Endothelial cell of umbilical vein (primary cell): ENCODE data around the gene PHACTR2. TPM values are rescaled to one million over a fixed set of nuclear protein-coding genes. Genes with fewer than 3 reads are reported as not detected.

Experiments
- BruUV-seq: library from RNA; stranded (reverse); fragments of 400-500 nt; replicated peaks from 2 replicates; lab custom pipeline; 2021; lab: Mats Ljungman, UMichigan
- CTCF ChIA-PET: fragments of 300-600, 350-600 bp; sonication (Branson Sonifier 250); formaldehyde crosslinking; loops from one replicate; lab custom pipeline; 2021; ENCODE audit warnings: antibody characterized with exemption, inconsistent platforms; lab: Charles Lee
- POLR2A ChIA-PET: fragments of 300-600, 350-600 bp; sonication (Branson Sonifier 250); formaldehyde crosslinking; loops from one replicate; lab custom pipeline; 2021; ENCODE audit warnings: antibody characterized with exemption, inconsistent platforms; lab: Charles Lee
- DNase-seq: peaks from one replicate; pipeline ENCODE4 v3.0.0-alpha.2; 2011; ENCODE audit warnings: low read depth, low spot score
- FAIRE-seq: peaks from 2 replicates; lab custom pipeline; 2011; peaks lifted over from hg19 to GRCh38; lab: Jason Lieb, UNC
- H2AFZ ChIP-seq: 2 replicates; pipeline ENCODE4 v1.6.0; 2012; ENCODE audit warnings: low read depth, low read length, control low read depth, inconsistent platforms
- H3K27ac ChIP-seq: 2 replicates; pipeline ENCODE4 v1.5.1; 2011; ENCODE audit warnings: low read depth, mild to moderate bottlenecking, control low read depth, low read length, moderate library complexity; ENCODE audit not compliant: insufficient read depth
- H3K27me3 ChIP-seq, 2 experiments: 2 replicates each; pipeline versions ENCODE4 v1.6.0 to v1.6.1; 2011; ENCODE audit warnings: low read length in 2 of 2, mixed read lengths in 1 of 2; ENCODE audit not compliant: control insufficient read depth in 2 of 2, insufficient read depth in 2 of 2
- H3K36me3 ChIP-seq, 2 experiments: 2 replicates in 1 of 2; 3 replicates in 1 of 2; pipeline ENCODE4 v1.5.1; 2011; ENCODE audit warnings: low read length in 2 of 2, mild to moderate bottlenecking in 1 of 2, moderate library complexity in 1 of 2; ENCODE audit not compliant: control insufficient read depth in 2 of 2, insufficient read depth in 2 of 2; ENCODE audit errors: extremely low read depth in 1 of 2
- H3K4me1 ChIP-seq: 3 replicates; pipeline ENCODE4 v1.5.1; 2011; ENCODE audit warnings: mild to moderate bottlenecking, low read length; ENCODE audit not compliant: control insufficient read depth, insufficient read depth; ENCODE audit errors: extremely low read depth
- H3K4me2 ChIP-seq: 2 replicates; pipeline ENCODE4 v1.6.1; 2011; ENCODE audit warnings: low read length, control low read depth, mixed read lengths; ENCODE audit not compliant: insufficient read depth
- H3K4me3 ChIP-seq, 3 experiments: fragments of 200-600 bp in 1 of 3; sonication (generic), shearing (Covaris generic) in 1 of 3; replicated peaks in 1 of 3; 2 replicates each; pipeline ENCODE4 v1.5.1; 2011 to 2016; ENCODE audit warnings: control low read depth in 3 of 3, low read length in 3 of 3, mild to moderate bottlenecking in 2 of 3, inconsistent platforms in 1 of 3, low read depth in 1 of 3, moderate library complexity in 1 of 3; ENCODE audit not compliant: insufficient read depth in 1 of 3
- H3K79me2 ChIP-seq: 2 replicates; pipeline ENCODE4 v1.6.0; 2012; ENCODE audit warnings: low read length, inconsistent platforms; ENCODE audit not compliant: control insufficient read depth, insufficient read depth
- H3K9ac ChIP-seq: replicated peaks from 2 replicates; pipeline ENCODE3; 2011; ENCODE audit warnings: low read length, control low read depth; ENCODE audit not compliant: insufficient read depth; ENCODE audit errors: extremely low read depth
- H3K9me1 ChIP-seq: replicated peaks from 3 replicates; pipeline ENCODE4 v1.6.0; 2011; ENCODE audit warnings: mild to moderate bottlenecking, low read length; ENCODE audit not compliant: control insufficient read depth, insufficient read depth; ENCODE audit errors: extremely low read depth
- H3K9me3 ChIP-seq: replicated peaks from 2 replicates; pipeline ENCODE4 v1.5.1; 2012; ENCODE audit warnings: low read length, inconsistent platforms; ENCODE audit not compliant: control insufficient read depth, insufficient read depth
- H4K20me1 ChIP-seq: replicated peaks from 2 replicates; pipeline ENCODE3; 2011; ENCODE audit warnings: mild to moderate bottlenecking, low read length; ENCODE audit not compliant: control insufficient read depth, insufficient read depth; ENCODE audit errors: extremely low read depth
- CTCF ChIP-seq, 2 donors: IDR thresholded peaks; 1 replicate in 1 of 2; 2 replicates in 1 of 2; pipeline ENCODE4 v1.5.1; 2011; ENCODE audit warnings: low read length in 2 of 2, mild to moderate bottlenecking in 2 of 2, moderate library complexity in 2 of 2, control low read depth in 1 of 2, inconsistent platforms in 1 of 2, low read depth in 1 of 2; ENCODE audit not compliant: insufficient read depth in 1 of 2; ENCODE audit errors: extremely low read depth in 1 of 2
- EZH2 ChIP-seq: IDR thresholded peaks from 2 replicates; pipeline ENCODE4 v1.6.1; 2012; ENCODE audit warnings: borderline replicate concordance, low read depth, mild to moderate bottlenecking, moderate library complexity, low read length, inconsistent platforms; ENCODE audit not compliant: severe bottlenecking
- FOS ChIP-seq: IDR thresholded peaks from 2 replicates; pipeline ENCODE4 v1.6.1; 2011; ENCODE audit warnings: mild to moderate bottlenecking, low read length, moderate library complexity, borderline replicate concordance; ENCODE audit not compliant: insufficient read depth
- GATA2 ChIP-seq: IDR thresholded peaks from 2 replicates; pipeline ENCODE4 v1.7.0; 2011; ENCODE audit warnings: low read depth, mild to moderate bottlenecking, moderate library complexity, mixed read lengths, low read length; ENCODE audit not compliant: insufficient read length, insufficient read depth
- JUN ChIP-seq: IDR thresholded peaks from 2 replicates; pipeline ENCODE4 v1.6.1; 2011; ENCODE audit warnings: borderline replicate concordance, low read depth; ENCODE audit not compliant: insufficient read length, insufficient read depth
- MAX ChIP-seq: IDR thresholded peaks from 2 replicates; pipeline ENCODE4 v1.6.1; 2011; ENCODE audit not compliant: insufficient read depth, insufficient read length
- MYC ChIP-seq: IDR thresholded peaks from one replicate; pipeline ENCODE4 v1.6.1; 2011; ENCODE audit warnings: mild to moderate bottlenecking, low read depth, low read length
- POLR2A ChIP-seq: IDR thresholded peaks from 2 replicates; pipeline ENCODE4 v1.6.1; 2012; ENCODE audit warnings: low read depth, mild to moderate bottlenecking, control low read depth, low read length
- POLR2AphosphoS5 ChIP-seq: IDR thresholded peaks from 2 replicates; pipeline ENCODE4 v1.6.1; 2012; ENCODE audit warnings: low read depth, mild to moderate bottlenecking, control low read depth, low read length, moderate library complexity; ENCODE audit not compliant: insufficient read depth
- dilution Hi-C: fragments of 300-500 bp; cut with MboI; formaldehyde crosslinking; loops from one replicate; pipeline ENCODE4 v1.15.0; 2019; ENCODE audit warnings: low sequenced_read_pairs; ENCODE audit not compliant: extremely low pct_ligation_motif_present
- intact Hi-C: fragments of 100-400 bp; cut with micrococcal nuclease; formaldehyde crosslinking; loops from one replicate; pipeline ENCODE4 v1.10.0; 2022
- polyA plus RNA-seq, 4 experiments: library from polyadenylated mRNA; depleted of rRNA in 3 of 4; stranded (reverse) in 3 of 4; unstranded in 1 of 4; fragments of >200 nt; gene quantifications; 2 replicates each; pipeline versions ENCODE4 v1.2.1 to v1.2.3, GENCODE V29; 2011 to 2012; ENCODE audit warnings: missing spikeins in 1 of 4
- total RNA-seq: library from RNA; stranded (reverse); gene quantifications from 2 replicates; pipeline ENCODE4 v1.2.3, GENCODE V29; 2021

PHACTR2 gene
- total and polyA plus RNA-seq, 2 donors (not counting 3 experiments of a cell fraction or from before 2014, with no cell fraction given), result 16.3 to 178 TPM

GRCh38 chr6:143840595-143841265 is 163.0 kb downstream of the PHACTR2 start:
- Histone ChIP-seq H3K27ac (no peak overlapping the region), H3K4me2 (no peak overlapping the region), H3K36me3 (peaks cover 2 to 6% of the 10 kb centered on the region in 2 experiments), H4K20me1 (no peaks in the 10 kb centered on the region), H3K27me3 (no peaks in the 10 kb centered on the region), H2AFZ (no peak overlapping the region), H3K79me2 (peaks cover 20% of the 10 kb centered on the region), H3K9me3 (no peaks in the 10 kb centered on the region), H3K4me1 (peaks cover 9% of the 10 kb centered on the region), H3K9me1 (no peaks in the 10 kb centered on the region), H3K4me3 (no peak overlapping the region), H3K9ac (no peak overlapping the region)
- dilution Hi-C loops (no loop called here), intact Hi-C loops (no loop called here)
- ChIA-PET CTCF (interaction anchor here (1.8 kb wide), 1 partner anchor 265 kb away, joined by 4 read pairs; no protein-coding TSS in a partner anchor), POLR2A (no interaction called here)
- BruUV-seq, result no TSS peak
- TF ChIP-seq JUN, result no peak
- no peak for TF ChIP-seq GATA2
- TF ChIP-seq EZH2, result no peak
- TF ChIP-seq MYC, result no peak
- TF ChIP-seq POLR2A, result no peak
- no peak for TF ChIP-seq POLR2AphosphoS5
- TF ChIP-seq CTCF (IDR thresholded peaks at IDR 0.05; ENCODE audit: extremely low read depth in 1 of 2, insufficient read depth in 1 of 2, low read depth in 1 of 2, low read length in 2 of 2), result no peak
- no peak for TF ChIP-seq MAX
- no peak for TF ChIP-seq FOS
- FAIRE-seq (no peak), DNase-seq (no peak)
